ENCODE results near the gene SLC35C1. TPM values are rescaled to one million over a fixed set of nuclear protein-coding genes. Genes with fewer than 3 reads are reported as not detected.

Gene SLC35C1
- total RNA-seq, 1 experiment from 2014 or later: 9.5 TPM

- peaks cover 28% of the 10 kb centered on the region for H3K79me2 ChIP-seq (ENCODE audit: low read length)
- ATAC-seq (no peak), DNase-seq (no peak)
- intact Hi-C loops (cut with micrococcal nuclease): no loop called here
- H3K27me3 ChIP-seq (ENCODE audit: low read length): no peaks in the 10 kb centered on the region
- H3F3A ChIP-seq (ENCODE audit: low read length, unreplicated experiment): no peaks in the 10 kb centered on the region
- ChIA-PET POLR2A (ENCODE audit: unreplicated experiment) (no interaction called here), CTCF (no interaction called here)
- H3K9me2 ChIP-seq (replicated peaks; ENCODE audit: low read length): no peaks in the 10 kb centered on the region
- H3K4me2 ChIP-seq (ENCODE audit: low read length): no peak overlapping the region
- no peak overlapping the region for H3K27ac ChIP-seq (ENCODE audit: low read length)
- H2AFZ ChIP-seq (ENCODE audit: low read length): no peak overlapping the region
- no peak overlapping the region for H3K4me3 ChIP-seq (ENCODE audit: low read length)
- peaks cover 3% of the 10 kb centered on the region; the same call in 1 of the 2 replicates for H4K20me1 ChIP-seq (ENCODE audit: low read length)
- BruUV-seq (replicated peaks): no TSS peak
- TF ChIP-seq EZH2phosphoT487 (IDR thresholded peaks at IDR 0.05; ENCODE audit: borderline replicate concordance, low read length) (no peak), EZH2 (IDR thresholded peaks at IDR 0.05; ENCODE audit: low read length, unreplicated experiment) (no peak)
- peaks cover 26% of the 10 kb centered on the region for H3K4me1 ChIP-seq (ENCODE audit: insufficient read depth, low read length)
- 0 out of 2 replicates have a peak, but pooled peaks cover 4% of the 10 kb centered on the region for H3K36me3 ChIP-seq (ENCODE audit: low read depth, low read length)
- no peaks in the 10 kb centered on the region for H3K9me3 ChIP-seq (ENCODE audit: low read length)
- H3K9ac ChIP-seq (ENCODE audit: low read length): no peak overlapping the region
Observed at GRCh38 chr11:45809456-45810395, 4.8 kb downstream of the SLC35C1 start.

GRCh38 chr11:45810431-45811108 lies 5.6 kb downstream of the SLC35C1 start:
- H3K4me2 ChIP-seq (ENCODE audit: low read length): no peak overlapping the region
- H3K4me3 ChIP-seq (ENCODE audit: low read length): no peak overlapping the region
- intact Hi-C loops (cut with micrococcal nuclease): no loop called here
- DNase-seq: no peak
- peaks cover 3% of the 10 kb centered on the region; the same call in 1 of the 2 replicates for H4K20me1 ChIP-seq (ENCODE audit: low read length)
- TF ChIP-seq CTCF (conservative IDR thresholded peaks at IDR 0.05; ENCODE audit: low read depth, low read length) (no peak), EZH2phosphoT487 (IDR thresholded peaks at IDR 0.05; ENCODE audit: borderline replicate concordance, low read length) (no peak), EZH2 (IDR thresholded peaks at IDR 0.05; ENCODE audit: low read length, unreplicated experiment) (no peak)
- ChIA-PET CTCF (no interaction called here), POLR2A (ENCODE audit: unreplicated experiment) (no interaction called here)
- no peak overlapping the region for H2AFZ ChIP-seq (ENCODE audit: low read length)
- no TSS peak for BruUV-seq (replicated peaks)
- H3K27ac ChIP-seq (ENCODE audit: low read length): no peak overlapping the region
- no peak overlapping the region for H3K9ac ChIP-seq (ENCODE audit: low read length)
- no peaks in the 10 kb centered on the region for H3K27me3 ChIP-seq (ENCODE audit: low read length)
- ATAC-seq: no peak
- no peaks in the 10 kb centered on the region for H3K9me2 ChIP-seq (replicated peaks; ENCODE audit: low read length)
- no peaks in the 10 kb centered on the region for H3K9me3 ChIP-seq (ENCODE audit: low read length)
- H3K79me2 ChIP-seq (ENCODE audit: low read length): peaks cover 24% of the 10 kb centered on the region
- peaks cover 23% of the 10 kb centered on the region for H3K4me1 ChIP-seq (ENCODE audit: insufficient read depth, low read length)
- H3F3A ChIP-seq (ENCODE audit: low read length, unreplicated experiment): no peaks in the 10 kb centered on the region
- 0 out of 2 replicates have a peak, but pooled peaks cover 4% of the 10 kb centered on the region for H3K36me3 ChIP-seq (ENCODE audit: low read depth, low read length)

GRCh38 chr11:45811109-45811435 lies 6.1 kb downstream of the SLC35C1 start:
- no peak for DNase-seq
- no TSS peak for BruUV-seq (replicated peaks)
- H3K36me3 ChIP-seq (ENCODE audit: low read depth, low read length): 0 out of 2 replicates have a peak, but pooled peaks cover 4% of the 10 kb centered on the region
- ChIA-PET CTCF (no interaction called here), POLR2A (ENCODE audit: unreplicated experiment) (no interaction called here)
- H3K9me2 ChIP-seq (replicated peaks; ENCODE audit: low read length): no peaks in the 10 kb centered on the region
- H3K9ac ChIP-seq (ENCODE audit: low read length): no peak overlapping the region
- peaks cover 18% of the 10 kb centered on the region for H3K4me1 ChIP-seq (ENCODE audit: insufficient read depth, low read length)
- H2AFZ ChIP-seq (ENCODE audit: low read length): no peak overlapping the region
- peaks cover 3% of the 10 kb centered on the region; the same call in 1 of the 2 replicates for H4K20me1 ChIP-seq (ENCODE audit: low read length)
- no peaks in the 10 kb centered on the region for H3K27me3 ChIP-seq (ENCODE audit: low read length)
- no peak for ATAC-seq
- no peak overlapping the region for H3K4me2 ChIP-seq (ENCODE audit: low read length)
- intact Hi-C loops (cut with micrococcal nuclease): no loop called here
- TF ChIP-seq EZH2 (IDR thresholded peaks at IDR 0.05; ENCODE audit: low read length, unreplicated experiment) (no peak), CTCF (conservative IDR thresholded peaks at IDR 0.05; ENCODE audit: low read depth, low read length) (no peak), EZH2phosphoT487 (IDR thresholded peaks at IDR 0.05; ENCODE audit: borderline replicate concordance, low read length) (no peak)
- no peaks in the 10 kb centered on the region for H3F3A ChIP-seq (ENCODE audit: low read length, unreplicated experiment)
- no peaks in the 10 kb centered on the region for H3K9me3 ChIP-seq (ENCODE audit: low read length)
- no peak overlapping the region for H3K27ac ChIP-seq (ENCODE audit: low read length)
- H3K79me2 ChIP-seq (ENCODE audit: low read length): peaks cover 19% of the 10 kb centered on the region
- H3K4me3 ChIP-seq (ENCODE audit: low read length): no peak overlapping the region
